Liver (tissue), 9 donors: ENCODE data around the gene RNF112. TPM values are rescaled to one million over a fixed set of nuclear protein-coding genes. Genes with fewer than 3 reads are reported as not detected.

Experiments used
- DNase-seq: peaks from one replicate; pipeline ENCODE4 v3.0.0-alpha.2; 2017; ENCODE audit warnings: low spot score
- H3K27ac ChIP-seq, 2 donors: one replicate each; pipeline ENCODE4 v1.7.0; 2013; ENCODE audit warnings: inconsistent platforms in 2 of 2, low read length in 2 of 2, control low read depth in 1 of 2, low read depth in 1 of 2, mild to moderate bottlenecking in 1 of 2
- H3K27me3 ChIP-seq, 4 donors: one replicate each; pipeline versions ENCODE4 v1.6.1 to v1.7.0; 2013; ENCODE audit warnings: low read length in 3 of 4, inconsistent platforms in 1 of 4, mild to moderate bottlenecking in 1 of 4, moderate library complexity in 1 of 4; ENCODE audit not compliant: control insufficient read depth in 4 of 4, insufficient read depth in 4 of 4
- H3K36me3 ChIP-seq, 4 donors: one replicate each; pipeline versions ENCODE4 v1.6.1 to v1.7.0; 2013; ENCODE audit warnings: low read length in 3 of 4, mild to moderate bottlenecking in 3 of 4, low read depth in 1 of 4, moderate library complexity in 1 of 4; ENCODE audit not compliant: control insufficient read depth in 4 of 4, insufficient read depth in 3 of 4
- H3K4me1 ChIP-seq, 4 donors: one replicate each; pipeline versions ENCODE4 v1.6.1 to v1.7.0; 2013; ENCODE audit warnings: low read length in 3 of 4, mild to moderate bottlenecking in 3 of 4, moderate library complexity in 1 of 4; ENCODE audit not compliant: control insufficient read depth in 4 of 4, insufficient read depth in 4 of 4
- H3K4me3 ChIP-seq, 3 donors: one replicate each; pipeline versions ENCODE4 v1.6.1 to v1.7.0; 2013; ENCODE audit warnings: low read length in 3 of 3, control low read depth in 1 of 3, low read depth in 1 of 3, mild to moderate bottlenecking in 1 of 3
- H3K9ac ChIP-seq, 2 donors: one replicate each; pipeline ENCODE4 v1.7.0; 2013; ENCODE audit warnings: low read length in 2 of 2, mild to moderate bottlenecking in 2 of 2, moderate library complexity in 2 of 2, control low read depth in 1 of 2, low read depth in 1 of 2
- H3K9me3 ChIP-seq, 4 donors: one replicate each; pipeline versions ENCODE4 v1.6.1 to v1.7.0; 2013; ENCODE audit warnings: low read length in 3 of 4; ENCODE audit not compliant: control insufficient read depth in 4 of 4
- ATF3 ChIP-seq: IDR thresholded peaks from 2 replicates; pipeline ENCODE4 v1.6.1; 2016; ENCODE audit warnings: antibody characterized with exemption
- CTCF ChIP-seq: fragments of 150-350 bp; IDR thresholded peaks from 2 replicates; pipeline ENCODE4 v1.5.1; 2017; ENCODE audit warnings: improper control_type of control experiment, low read depth, low read length; ENCODE audit not compliant: missing input control
- EGR1 ChIP-seq, 2 donors: IDR thresholded peaks; 2 replicates each; pipeline ENCODE4 v1.6.1; 2016 to 2018; ENCODE audit warnings: antibody characterized with exemption in 2 of 2, low read depth in 2 of 2
- FOXA1 ChIP-seq: IDR thresholded peaks from 2 replicates; pipeline ENCODE4 v1.6.1; 2016; ENCODE audit warnings: antibody characterized with exemption
- FOXA2 ChIP-seq: IDR thresholded peaks from 2 replicates; pipeline ENCODE4 v1.6.1; 2016; ENCODE audit warnings: antibody characterized with exemption
- GABPA ChIP-seq, 2 donors: IDR thresholded peaks in 1 of 2; conservative IDR thresholded peaks in 1 of 2; 2 replicates each; pipeline ENCODE4 v1.6.1; 2016; ENCODE audit warnings: antibody characterized with exemption in 2 of 2, mild to moderate bottlenecking in 1 of 2, moderate library complexity in 1 of 2
- HNF4A ChIP-seq, 2 donors: conservative IDR thresholded peaks; 2 replicates each; pipeline ENCODE4 v1.6.1; 2016; ENCODE audit warnings: antibody characterized with exemption in 2 of 2, mild to moderate bottlenecking in 2 of 2
- HNF4G ChIP-seq: IDR thresholded peaks from 2 replicates; pipeline ENCODE4 v1.6.1; 2016; ENCODE audit warnings: antibody characterized with exemption
- JUND ChIP-seq, 2 donors: IDR thresholded peaks; 2 replicates each; pipeline ENCODE4 v1.6.1; 2016; ENCODE audit warnings: antibody characterized with exemption in 2 of 2
- MAX ChIP-seq: IDR thresholded peaks from 2 replicates; pipeline ENCODE4 v1.6.1; 2016; ENCODE audit warnings: antibody characterized with exemption
- NR2F2 ChIP-seq: IDR thresholded peaks from 2 replicates; pipeline ENCODE4 v1.6.1; 2016; ENCODE audit warnings: antibody characterized with exemption
- RAD21 ChIP-seq, 2 donors: IDR thresholded peaks; 2 replicates each; pipeline ENCODE4 v1.6.1; 2016; ENCODE audit warnings: antibody characterized with exemption in 2 of 2, mild to moderate bottlenecking in 2 of 2
- REST ChIP-seq: IDR thresholded peaks from 2 replicates; pipeline ENCODE4 v1.6.1; 2016; ENCODE audit warnings: antibody characterized with exemption, mild to moderate bottlenecking
- RXRA ChIP-seq, 2 donors: IDR thresholded peaks; 2 replicates each; pipeline ENCODE4 v1.6.1; 2017 to 2018; ENCODE audit warnings: antibody characterized with exemption in 2 of 2, mild to moderate bottlenecking in 1 of 2
- SP1 ChIP-seq: IDR thresholded peaks from 2 replicates; pipeline ENCODE4 v1.6.1; 2018; ENCODE audit warnings: antibody characterized with exemption, mild to moderate bottlenecking
- TAF1 ChIP-seq: conservative IDR thresholded peaks from 2 replicates; pipeline ENCODE4 v1.6.1; 2016; ENCODE audit warnings: antibody characterized with exemption, mild to moderate bottlenecking
- YY1 ChIP-seq: IDR thresholded peaks from 2 replicates; pipeline ENCODE4 v1.6.1; 2016; ENCODE audit warnings: antibody characterized with exemption, mild to moderate bottlenecking
- ZBTB33 ChIP-seq: IDR thresholded peaks from 2 replicates; pipeline ENCODE4 v1.6.1; 2016; ENCODE audit warnings: antibody characterized with exemption
- WGBS: extraction: QIAGEN DNeasy Blood & Tissue Kit; methylation state at CpG from one replicate; pipeline ENCODE4 v1.1.7; 2013; 5-methylcytosine and 5-hydroxymethylcytosine counted together
- polyA plus RNA-seq, 2 donors: library from polyadenylated mRNA; stranded (reverse) in 1 of 2; unstranded in 1 of 2; fragments of 200-250 nt in 1 of 2; fragments of >200 nt in 1 of 2; fragmentation: Nextera tagmentation in 1 of 2; extraction: Ambion mirVana in 1 of 2; gene quantifications; one replicate each; pipeline versions ENCODE4 v1.2.1 to v1.2.3, GENCODE V29; 2013 to 2015
- total RNA-seq, 2 donors: library from RNA; depleted of rRNA; stranded (reverse); fragments of >200 nt; gene quantifications; one replicate each; pipeline ENCODE4 v1.2.3, GENCODE V29; 2014
- donor health status: healthy.
- donor health status: healthy.
- donor health status: healthy.
- donor health status: healthy.
- donor health status: healthy.

RNF112 gene
- total and polyA plus RNA-seq, 4 donors, result 0.04 to 0.42 (median 0.20) TPM

GRCh38 chr17:19414396-19415280 is 3.6 kb downstream of the RNF112 start:
- H3K9me3 ChIP-seq, result no peaks in the 10 kb centered on the region
- no peaks in the 10 kb centered on the region for H3K36me3 ChIP-seq
- no peak overlapping the region for H3K27ac ChIP-seq
- H3K4me1 ChIP-seq, result no peaks in the 10 kb centered on the region
- TF ChIP-seq CTCF, result no peak
- TF ChIP-seq FOXA2, result no peak
- TF ChIP-seq SP1, result no peak
- no peak for TF ChIP-seq GABPA (IDR thresholded peaks at IDR 0.05 in 1 of 2, conservative IDR thresholded peaks at IDR 0.05 in 1 of 2)
- TF ChIP-seq RXRA (IDR thresholded peaks at IDR 0.05), result no peak
- TF ChIP-seq HNF4A (conservative IDR thresholded peaks at IDR 0.05), result no peak
- no peak for TF ChIP-seq NR2F2
- TF ChIP-seq FOXA1, result no peak
- TF ChIP-seq ZBTB33, result no peak
- no peak for TF ChIP-seq RAD21 (IDR thresholded peaks at IDR 0.05)
- TF ChIP-seq JUND (IDR thresholded peaks at IDR 0.05), result no peak
- TF ChIP-seq EGR1 (IDR thresholded peaks at IDR 0.05; ENCODE audit: low read depth in 2 of 2), result no peak
- no peak for TF ChIP-seq REST
- no peak for TF ChIP-seq TAF1
- TF ChIP-seq YY1, result no peak
- TF ChIP-seq MAX, result no peak
- no peak for TF ChIP-seq HNF4G
- TF ChIP-seq ATF3, result no peak
- DNase-seq, result no peak
- 93% methylated on average over 28 of the region's 28 CpGs for WGBS
- H3K4me3 ChIP-seq, result no peak overlapping the region
- H3K9ac ChIP-seq, result no peak overlapping the region
- no peaks in the 10 kb centered on the region for H3K27me3 ChIP-seq
